Fibroblast of lung (primary cell): Measurements from ENCODE around the gene USP47.

Source experiments
- EZH2 ChIP-seq: IDR thresholded peaks from 2 replicates; pipeline ENCODE4 v1.5.1; 2012; ENCODE audit warnings: low read length, control low read depth, mild to moderate bottlenecking; ENCODE audit errors: missing control alignments
- TF ChIP-seq, protein P1 (sequence below), 2 donors: IDR thresholded peaks in 1 of 2; conservative IDR thresholded peaks in 1 of 2; 1 replicate in 1 of 2; 2 replicates in 1 of 2; pipeline ENCODE4 v1.5.1; 2011 to 2012; ENCODE audit warnings: low read length in 2 of 2, control low read depth in 1 of 2, inconsistent platforms in 1 of 2, low read depth in 1 of 2, mild to moderate bottlenecking in 1 of 2

DNA sequence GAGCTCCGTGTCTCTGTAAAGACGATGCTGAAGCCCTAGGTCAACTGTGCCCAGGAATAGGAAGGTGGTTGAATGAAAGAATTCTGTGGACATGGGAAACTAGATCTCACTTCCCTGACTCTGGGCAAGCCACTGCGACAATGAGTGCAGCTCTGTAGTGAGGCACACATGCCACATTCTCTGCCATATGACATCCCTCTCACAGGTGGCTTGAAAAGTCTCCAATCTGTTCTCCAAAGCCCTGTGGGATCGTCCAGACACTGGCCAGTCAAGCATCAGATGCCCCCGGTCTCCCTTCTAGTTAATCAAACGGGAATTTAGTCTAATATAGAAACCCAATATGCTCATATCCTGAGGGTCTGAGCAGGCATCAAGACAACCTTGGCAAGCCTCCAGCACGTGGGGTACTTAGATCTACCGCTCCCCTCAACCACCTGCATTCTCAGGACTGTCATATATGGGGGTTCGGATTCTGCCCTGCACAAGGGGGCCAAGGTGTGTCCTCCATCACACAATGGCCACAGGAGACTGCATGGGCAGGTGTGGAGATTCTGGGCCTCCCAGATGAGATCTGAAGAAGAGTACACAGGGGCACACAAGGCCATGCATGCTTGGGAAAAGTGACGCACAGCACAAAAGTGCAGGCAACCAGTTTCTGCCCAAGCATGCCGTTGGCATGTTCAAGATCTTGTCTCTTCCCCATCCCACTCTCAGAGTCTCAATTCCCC is 154.7 kb downstream of the USP47 start:
- TF ChIP-seq, protein P1, sequence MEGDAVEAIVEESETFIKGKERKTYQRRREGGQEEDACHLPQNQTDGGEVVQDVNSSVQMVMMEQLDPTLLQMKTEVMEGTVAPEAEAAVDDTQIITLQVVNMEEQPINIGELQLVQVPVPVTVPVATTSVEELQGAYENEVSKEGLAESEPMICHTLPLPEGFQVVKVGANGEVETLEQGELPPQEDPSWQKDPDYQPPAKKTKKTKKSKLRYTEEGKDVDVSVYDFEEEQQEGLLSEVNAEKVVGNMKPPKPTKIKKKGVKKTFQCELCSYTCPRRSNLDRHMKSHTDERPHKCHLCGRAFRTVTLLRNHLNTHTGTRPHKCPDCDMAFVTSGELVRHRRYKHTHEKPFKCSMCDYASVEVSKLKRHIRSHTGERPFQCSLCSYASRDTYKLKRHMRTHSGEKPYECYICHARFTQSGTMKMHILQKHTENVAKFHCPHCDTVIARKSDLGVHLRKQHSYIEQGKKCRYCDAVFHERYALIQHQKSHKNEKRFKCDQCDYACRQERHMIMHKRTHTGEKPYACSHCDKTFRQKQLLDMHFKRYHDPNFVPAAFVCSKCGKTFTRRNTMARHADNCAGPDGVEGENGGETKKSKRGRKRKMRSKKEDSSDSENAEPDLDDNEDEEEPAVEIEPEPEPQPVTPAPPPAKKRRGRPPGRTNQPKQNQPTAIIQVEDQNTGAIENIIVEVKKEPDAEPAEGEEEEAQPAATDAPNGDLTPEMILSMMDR (conservative IDR thresholded peaks at IDR 0.05 in 1 of 2, IDR thresholded peaks at IDR 0.05 in 1 of 2; ENCODE audit: low read depth in 1 of 2, low read length in 2 of 2): no peak
- TF ChIP-seq EZH2: no peak
